GM19372 (cell line): ENCODE measurements around the gene NUMBL.
A peak's percentile ranks its signal among the peaks of the same experiment; 100 is the strongest.
"Not testable (repeated sequence)": the region's sequence is repeated elsewhere in the genome, so short reads cannot be mapped to it uniquely, and the experiment has no call there.

Experiments used
- ATAC-seq: cut with Tn5 transposase; IDR thresholded peaks from one replicate; pipeline ENCODE4 v1.9.1; 2021; ENCODE audit warnings: mild to moderate bottlenecking, low read depth, moderate library complexity; ENCODE audit not compliant: unreplicated experiment

The NUMBL gene

DNA sequence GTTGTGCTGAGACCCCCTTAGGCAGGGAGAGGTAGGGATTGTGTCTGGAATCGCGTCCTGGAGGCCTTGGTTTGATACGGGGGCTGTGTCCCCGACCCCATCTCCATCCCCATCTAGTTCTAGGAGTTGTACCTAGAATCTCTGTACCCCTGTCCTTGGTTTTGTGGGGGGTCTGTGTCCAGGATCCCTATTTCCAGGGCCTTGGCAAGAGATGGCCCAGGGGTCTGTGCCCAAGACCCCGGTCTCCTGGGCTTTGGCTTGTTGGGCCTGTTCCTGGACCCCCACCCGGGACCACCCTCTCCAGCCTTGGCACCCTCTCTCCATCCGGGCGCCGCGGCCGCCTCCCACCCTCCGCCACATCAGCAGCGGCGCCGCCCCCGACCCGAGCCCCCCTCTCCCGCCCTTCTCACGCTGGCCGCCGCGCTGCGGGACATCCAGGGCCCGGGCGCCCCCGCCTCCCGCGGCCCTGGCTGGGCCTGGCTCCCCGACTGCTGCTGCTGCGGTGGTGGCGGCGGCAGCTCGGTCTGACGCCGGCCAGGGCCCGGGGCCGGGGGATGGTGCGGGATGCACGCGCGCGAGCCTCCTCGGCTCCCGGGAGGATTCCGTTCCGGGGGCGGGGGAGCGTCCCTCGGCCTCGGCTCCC lies at the start of gene NUMBL:
Gene NUMBL (minus strand): TSS at position 602 of the 643 bp plus-strand sequence. CDS start 168 bp downstream, at position 434.
- peak; percentile 17 for ATAC-seq

DNA sequence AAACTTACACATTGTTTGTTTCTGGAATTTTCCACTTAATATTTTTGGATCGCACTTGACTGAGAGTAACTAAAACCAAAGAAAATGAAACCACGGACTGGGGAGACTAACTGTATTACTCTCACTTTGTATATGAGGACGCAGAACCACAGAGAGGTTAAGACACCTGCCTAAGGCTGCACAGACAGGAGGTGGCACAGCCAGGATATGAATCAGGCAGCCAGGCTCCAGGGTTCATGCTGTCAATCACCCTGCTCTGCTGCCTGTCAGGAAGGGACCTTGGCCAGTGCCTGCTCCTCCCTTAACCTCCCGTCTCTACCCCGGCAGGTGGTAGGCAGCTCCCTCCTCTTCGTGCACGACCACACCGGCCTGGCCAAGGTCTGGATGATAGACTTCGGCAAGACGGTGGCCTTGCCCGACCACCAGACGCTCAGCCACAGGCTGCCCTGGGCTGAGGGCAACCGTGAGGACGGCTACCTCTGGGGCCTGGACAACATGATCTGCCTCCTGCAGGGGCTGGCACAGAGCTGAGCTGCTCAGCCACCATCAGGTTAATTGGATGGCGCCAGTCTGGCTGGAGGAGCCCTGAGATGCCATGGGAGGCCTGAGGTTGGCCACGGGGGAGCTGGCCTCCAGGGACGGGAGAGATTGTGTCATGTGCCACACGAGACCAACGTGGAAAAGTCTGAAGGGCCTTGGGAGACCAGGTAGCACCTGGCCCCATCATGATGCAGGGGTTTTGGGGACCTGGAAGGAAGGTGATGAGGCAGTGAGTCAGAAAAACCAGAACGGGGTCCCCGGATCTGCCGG lies 48.8 kb upstream of the NUMBL start:
- no peak for ATAC-seq

DNA sequence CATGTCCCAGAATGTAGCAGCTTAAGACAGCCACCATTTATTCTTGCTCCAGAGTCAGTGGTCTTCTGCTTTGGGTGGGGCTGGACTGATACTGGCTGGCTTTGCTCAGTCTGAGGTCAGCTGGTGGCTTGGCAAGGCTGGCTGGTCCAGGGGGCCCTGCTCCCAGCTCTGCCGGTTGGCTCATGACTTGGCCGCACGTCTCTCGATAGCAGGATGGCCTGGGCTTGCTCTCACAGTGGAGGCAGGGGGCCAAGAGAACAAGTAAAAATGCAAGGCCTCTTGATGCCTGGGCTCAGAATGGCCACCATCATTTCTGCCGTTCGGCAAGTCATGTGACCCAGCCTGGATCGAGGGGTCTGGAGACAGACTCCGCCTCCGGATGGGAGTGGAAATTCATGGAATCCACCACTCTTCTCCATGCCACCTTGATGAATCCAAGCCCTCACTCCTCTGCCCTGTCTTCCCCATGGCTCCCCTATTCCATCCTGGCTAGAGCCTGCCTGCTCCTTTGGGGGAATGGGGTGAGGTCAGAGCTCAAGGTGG lies 46.7 kb upstream of the NUMBL start:
- ATAC-seq, result no peak

DNA sequence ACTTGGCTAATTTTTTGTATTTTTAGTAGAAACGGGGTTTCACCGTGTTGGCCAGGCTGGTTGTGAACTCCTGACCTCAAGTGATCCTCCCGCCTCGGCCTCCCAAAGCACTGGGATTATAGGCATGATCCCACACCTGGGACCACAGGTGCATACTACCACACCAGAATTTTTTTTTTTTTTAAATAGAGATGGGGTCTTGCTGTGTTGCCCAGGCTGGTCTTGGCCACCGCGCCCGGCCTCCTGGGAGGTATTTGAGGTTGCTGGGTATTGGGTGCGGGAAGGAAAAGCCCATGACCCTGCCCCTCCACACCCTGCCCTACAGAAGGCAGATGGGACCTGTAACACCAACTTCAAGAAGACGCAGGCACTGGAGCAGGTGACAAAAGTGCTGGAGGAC lies 46.2 kb upstream of the NUMBL start:
- ATAC-seq, result no peak

DNA sequence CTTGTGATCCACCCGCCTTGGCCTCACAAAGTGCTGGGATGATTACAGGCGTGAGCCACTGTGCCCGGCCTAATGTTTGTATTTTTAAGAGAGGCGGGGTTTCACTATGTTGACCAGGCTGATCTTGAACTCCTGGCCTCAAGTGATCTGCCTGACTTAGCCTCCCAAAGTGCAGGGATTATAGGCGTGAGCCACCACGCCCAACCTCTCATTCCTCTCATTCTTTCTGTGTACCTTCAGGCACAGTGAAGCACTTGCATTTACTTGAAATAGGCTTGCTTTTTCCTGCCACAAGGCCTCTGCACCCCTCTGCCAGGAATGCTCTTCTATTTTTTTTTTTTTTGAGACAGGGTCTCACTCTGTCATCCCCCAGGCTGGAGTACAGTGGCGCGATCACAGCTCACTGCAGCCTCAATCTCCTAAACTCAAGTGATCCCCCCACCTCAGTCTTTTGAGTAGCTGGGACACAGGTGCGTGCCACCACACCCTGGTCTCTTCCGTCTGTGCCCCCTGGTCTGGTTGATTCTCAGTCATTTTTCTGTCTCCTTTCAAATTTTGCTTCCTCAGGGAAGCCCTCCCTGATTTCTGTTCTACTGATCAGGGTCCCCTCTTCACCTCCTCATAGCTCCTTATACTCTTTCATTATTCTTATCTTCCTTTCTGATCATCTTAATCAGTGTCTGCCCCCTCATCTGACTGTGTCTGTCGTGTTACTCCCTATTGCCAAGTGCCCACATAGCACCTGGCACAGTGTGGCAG lies 44.7 kb upstream of the NUMBL start:
- ATAC-seq, result no peak

DNA sequence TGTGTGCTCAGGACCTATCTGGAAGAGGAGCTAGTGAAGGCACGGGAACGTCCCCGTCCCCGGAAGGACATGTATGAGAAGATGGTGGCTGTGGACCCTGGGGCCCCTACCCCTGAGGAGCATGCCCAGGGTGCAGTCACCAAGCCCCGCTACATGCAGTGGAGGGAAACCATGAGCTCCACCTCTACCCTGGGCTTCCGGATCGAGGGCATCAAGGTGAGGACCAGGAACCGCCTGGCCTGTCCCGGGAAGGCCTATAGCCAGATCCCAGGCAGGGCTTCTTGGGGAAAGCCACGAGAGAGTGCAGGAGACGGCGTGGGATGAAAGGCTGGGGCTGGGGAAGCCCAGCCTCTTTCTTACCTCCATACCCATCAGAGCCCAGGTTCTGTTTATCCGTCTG lies 42.7 kb upstream of the NUMBL start:
- ATAC-seq, result no peak

DNA sequence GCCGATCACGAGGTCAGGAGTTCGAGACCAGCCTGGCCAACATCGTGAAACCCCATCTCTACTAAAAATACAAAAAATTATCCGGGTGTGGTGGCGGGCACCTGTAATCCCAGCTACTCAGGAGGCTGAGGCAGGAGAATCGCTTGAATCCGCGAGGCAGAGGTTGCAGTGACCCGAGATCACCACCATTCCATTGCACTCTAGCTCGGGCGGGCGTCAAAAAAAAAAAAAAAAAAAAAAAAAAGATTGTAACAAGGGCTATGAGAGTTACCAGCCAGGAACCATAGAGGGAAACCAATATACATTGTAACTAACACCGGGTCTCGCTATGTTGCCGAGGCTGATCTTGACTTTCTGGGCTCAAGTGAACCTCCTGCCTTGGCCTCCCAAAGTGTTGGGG lies 41.9 kb upstream of the NUMBL start:
- not testable (repeated sequence) for ATAC-seq

DNA sequence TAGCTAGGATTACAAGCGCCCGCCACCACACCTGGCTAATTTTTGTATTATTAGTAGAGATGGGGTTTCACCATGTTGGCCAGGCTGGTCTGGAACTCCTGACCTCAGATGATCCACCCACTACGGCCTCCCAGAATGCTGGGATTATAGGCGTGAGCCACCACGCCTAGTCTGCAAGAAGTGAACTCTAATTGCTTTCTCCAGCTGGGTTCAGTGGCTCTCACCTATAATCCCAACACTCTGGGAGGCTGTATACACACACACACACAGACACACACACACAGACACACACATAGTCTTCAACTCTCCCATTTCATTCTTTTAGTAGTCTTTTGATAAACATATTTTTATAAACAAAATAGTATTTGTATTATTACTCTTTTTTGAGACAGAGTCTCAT lies 39.6 kb upstream of the NUMBL start:
- not testable (repeated sequence) for ATAC-seq

DNA sequence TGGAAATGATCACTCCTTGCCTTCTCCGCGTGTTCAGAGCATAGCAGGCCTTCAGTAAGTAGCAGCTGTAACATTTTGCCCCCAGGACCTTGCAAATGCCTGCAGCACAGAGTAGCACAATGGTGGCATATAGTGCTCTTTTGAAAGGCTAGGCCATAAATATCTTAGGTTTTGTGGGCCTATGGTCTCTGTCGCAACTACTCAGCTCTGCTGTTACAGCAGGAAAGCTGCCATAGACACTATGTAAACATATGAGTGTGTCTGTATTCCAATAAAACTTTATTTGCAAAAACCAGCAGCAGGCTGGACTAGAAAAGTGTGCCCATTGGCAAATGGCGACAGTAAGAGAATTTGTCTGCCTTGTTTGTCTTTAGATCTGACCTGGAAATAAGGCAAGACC lies 35.8 kb upstream of the NUMBL start:
- no peak for ATAC-seq

DNA sequence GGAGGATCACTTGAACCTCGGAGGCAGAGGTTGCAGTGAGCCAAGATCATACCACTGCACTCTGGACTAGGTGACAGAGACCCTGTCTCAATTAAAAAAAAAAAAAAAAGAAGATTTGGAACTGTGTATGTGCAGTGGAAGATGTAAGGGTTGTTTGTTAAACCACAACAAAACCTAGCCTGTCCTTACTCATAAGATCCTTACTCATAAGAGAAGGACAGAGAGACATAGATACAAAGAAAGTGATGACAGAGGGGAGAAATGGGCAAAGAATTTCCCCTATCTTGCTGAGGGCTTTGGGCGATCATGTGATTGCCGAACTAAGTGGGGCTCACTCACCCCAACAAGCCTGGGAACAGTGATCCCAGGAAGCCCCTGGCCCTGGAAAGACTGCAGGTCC lies 34.4 kb upstream of the NUMBL start:
- no peak for ATAC-seq

DNA sequence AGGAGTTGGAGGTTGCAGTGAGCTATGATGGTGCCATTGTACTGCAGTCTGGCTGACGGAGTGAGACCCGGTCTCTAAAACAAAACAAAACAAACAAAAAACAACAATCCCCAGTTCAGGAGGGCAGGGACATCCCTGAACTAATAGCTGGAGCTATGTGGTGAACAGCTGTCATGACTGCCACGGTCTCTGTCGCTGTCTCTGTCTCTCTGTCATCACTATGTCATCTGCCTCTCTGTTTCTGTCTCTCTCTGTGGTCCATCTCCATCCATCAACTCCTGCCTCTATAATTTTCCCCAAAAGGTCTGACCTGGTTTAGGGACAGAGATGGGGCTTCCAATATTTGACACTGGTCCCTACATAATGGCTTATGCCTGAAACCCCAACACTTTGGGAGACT lies 33.9 kb upstream of the NUMBL start:
- ATAC-seq, result no peak

DNA sequence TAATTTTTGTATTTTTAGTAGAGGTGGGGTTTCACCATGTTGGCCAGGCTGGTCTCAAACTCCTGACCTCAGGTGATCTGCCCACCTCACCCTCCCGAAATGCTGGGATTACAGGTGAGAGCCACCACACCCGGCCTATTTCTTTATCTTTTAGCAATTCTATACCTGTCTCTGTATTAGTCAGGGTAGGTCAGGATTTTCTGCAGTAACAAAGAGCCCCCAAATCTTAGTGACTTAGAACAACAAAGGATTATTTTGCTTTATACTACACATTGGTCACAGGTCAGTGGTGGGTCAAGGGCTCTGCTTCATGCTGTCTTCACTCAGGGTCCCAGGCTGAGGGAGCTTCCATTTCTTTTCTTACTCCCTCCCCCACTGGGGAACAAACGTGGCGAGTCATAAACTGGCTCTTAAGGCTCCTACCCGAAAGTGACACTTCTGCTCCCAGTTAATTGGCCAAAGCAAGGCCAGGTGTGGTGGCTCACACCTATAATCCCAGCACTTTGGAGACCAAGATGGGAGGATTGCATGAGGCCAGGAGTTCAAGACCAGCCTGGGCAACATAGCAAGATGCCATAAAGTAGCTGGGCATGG lies 33.3 kb upstream of the NUMBL start:
- no peak for ATAC-seq

DNA sequence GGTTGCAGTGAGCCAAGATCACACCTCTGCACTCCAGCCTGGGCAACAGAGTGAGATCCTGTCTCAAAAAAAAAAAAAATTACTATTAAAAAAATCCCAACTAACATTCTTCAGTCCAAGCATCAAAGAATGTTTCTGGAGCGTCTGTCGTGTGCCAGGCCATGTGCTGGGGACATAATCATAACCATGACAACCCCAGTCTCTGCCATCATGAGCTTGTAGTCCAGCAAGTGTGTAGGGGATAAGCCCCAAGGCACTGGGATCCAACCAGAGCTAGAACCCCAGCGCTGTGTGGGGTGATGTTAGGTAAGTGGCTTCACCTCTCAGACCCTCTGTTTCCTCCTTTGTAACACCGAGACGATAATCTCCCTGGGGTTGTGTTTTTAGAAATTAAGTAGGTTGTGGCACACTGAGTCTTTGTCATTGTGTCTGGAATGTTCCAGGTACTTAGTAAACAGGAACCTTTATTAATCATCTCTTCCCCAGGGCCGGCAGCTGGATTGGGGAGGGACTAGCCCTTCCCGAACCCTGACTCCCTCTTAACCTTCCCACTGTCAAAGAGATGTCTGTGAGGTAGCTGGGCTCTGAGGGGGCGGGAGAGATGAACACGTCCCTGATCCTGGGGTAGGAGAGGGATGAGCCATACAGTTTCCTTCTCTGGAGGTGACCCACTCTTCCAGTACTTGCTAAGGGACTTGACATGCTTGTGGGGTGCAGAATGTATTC lies 31.6 kb upstream of the NUMBL start:
- no peak for ATAC-seq

DNA sequence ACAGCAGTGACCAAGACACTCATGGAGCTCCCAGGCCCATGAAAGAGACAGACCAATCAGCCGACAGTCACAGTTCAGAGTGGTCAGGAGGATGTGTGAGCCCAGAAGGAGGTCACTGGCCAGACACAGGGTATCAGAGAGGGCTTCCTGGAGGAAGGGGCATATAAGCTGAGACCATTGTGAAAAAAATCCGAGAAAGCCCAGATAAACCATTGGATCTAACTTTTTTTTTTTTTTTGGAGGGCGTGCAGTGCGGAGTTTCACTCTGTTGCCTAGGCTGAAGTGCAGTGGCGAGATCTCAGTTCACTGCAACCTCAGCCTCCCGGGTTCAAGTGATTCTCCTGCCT lies 30.7 kb upstream of the NUMBL start:
- no peak for ATAC-seq

DNA sequence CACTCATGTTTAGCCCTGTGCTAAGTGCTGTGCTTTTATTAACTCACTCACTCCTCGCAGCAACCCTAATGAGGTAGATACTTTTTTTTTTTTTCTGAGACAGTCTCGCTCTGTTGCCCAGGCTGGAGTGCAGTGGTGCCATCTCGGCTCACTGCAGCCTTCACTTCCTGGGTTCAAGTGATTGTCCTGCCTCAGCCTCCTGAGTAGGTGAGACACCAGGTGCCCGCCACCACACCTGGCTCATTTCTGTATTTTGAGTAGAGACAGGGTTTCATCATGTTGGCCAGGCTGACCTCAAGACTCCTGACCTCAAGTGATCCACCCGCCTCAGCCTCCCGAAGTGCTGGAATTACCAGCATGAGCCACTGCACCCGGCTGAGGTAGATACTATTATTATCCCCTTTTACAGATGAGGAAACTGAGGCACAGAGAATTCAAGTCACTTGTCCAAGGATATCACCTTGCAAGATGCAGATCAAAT lies 29.0 kb upstream of the NUMBL start:
- ATAC-seq, result no peak

DNA sequence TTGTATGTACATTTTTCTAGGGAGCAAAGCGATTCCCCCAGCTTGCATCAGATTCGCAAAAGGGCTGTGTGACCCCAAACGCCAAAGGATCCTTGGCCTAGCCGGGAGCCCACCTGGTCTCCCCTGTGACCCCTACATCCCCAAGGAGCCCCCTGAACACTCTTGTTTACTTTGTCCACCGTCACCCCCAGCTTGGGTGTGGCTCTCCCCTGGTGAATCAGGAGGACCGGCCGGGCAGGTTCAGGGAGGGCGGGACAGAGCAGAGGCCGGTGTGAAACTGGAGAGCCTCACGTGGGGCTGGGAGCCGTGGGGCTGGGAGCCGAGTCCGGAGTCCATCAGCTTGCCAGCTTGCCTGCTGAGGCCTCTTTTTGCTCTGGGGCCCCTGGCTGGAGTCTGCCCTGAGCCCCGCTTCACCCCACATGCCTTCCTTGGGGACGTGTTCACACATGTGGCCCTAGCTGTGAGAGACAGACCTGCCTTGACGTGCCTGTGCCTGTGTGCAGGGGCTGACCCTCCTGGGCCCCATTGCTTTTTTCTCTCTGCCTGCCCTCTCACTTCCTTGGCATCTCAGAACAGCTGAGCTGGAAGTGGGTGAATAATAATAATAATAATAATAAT lies 28.4 kb upstream of the NUMBL start:
- no peak for ATAC-seq

DNA sequence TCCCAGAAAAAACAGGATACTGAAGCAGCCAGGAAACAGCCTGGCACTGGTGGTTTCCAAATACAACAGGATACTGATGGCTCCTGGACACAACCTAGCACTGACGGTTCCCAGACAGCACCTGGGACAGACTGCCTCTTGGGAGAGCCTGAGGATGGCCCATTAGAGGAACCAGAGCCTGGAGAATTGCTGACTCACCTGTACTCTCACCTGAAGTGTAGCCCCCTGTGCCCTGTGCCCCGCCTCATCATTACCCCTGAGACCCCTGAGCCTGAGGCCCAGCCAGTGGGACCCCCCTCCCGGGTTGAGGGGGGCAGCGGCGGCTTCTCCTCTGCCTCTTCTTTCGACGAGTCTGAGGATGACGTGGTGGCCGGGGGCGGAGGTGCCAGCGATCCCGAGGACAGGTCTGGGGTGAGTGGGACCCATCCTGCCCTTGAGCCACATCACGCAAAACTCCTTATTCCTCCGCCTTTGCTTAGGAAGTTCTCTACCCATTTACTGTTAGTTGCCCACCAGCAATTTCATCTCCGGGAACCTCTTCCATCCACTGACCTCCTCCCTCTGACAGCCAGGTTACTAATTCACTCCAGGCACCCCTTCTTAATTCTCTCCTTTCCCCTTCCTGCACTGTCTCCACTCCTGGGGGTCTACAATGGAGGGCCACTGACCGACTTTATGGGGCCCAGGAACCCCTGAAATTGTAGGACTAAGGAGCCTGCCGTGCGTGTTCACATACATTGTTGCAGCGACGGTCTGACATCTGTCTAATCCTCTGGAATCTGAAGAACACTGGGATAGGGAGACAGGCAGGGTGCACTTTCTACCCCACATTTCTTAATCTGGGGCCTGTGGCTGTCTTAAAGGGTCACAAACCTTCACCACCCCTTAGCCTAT lies 27.7 kb upstream of the NUMBL start:
- ATAC-seq, result no peak

DNA sequence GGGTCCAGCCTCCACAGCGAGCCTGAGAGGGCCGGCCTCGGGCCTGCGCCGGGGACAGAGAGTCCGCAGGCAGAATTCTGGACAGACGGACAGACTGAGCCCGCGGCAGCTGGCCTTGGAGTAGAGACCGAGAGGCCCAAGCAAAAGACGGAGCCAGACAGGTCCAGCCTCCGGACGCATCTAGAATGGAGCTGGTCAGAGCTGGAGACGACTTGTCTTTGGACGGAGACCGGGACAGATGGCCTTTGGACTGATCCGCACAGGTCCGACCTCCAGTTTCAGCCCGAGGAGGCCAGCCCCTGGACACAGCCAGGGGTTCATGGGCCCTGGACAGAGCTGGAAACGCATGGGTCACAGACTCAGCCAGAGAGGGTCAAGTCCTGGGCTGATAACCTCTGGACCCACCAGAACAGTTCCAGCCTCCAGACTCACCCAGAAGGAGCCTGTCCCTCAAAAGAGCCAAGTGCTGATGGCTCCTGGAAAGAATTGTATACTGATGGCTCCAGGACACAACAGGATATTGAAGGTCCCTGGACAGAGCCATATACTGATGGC lies 27.0 kb upstream of the NUMBL start:
- no peak for ATAC-seq
